Measurements from ENCODE around the gene CD63. TPM values are rescaled to one million over a fixed set of nuclear protein-coding genes. Genes with fewer than 3 reads are reported as not detected.

The CD63 gene
- total RNA-seq, 4 donors from 2014 or later, result 500 to 856 (median 792) TPM

- TF ChIP-seq EP300 (IDR thresholded peaks at IDR 0.05) (no peak), POLR2A (IDR thresholded peaks at IDR 0.05) (no peak), CTCF (IDR thresholded peaks at IDR 0.05) (no peak), POLR2AphosphoS5 (IDR thresholded peaks at IDR 0.05) (no peak)
- no peaks in the 10 kb centered on the region for H3K9me3 ChIP-seq
- H3K27ac ChIP-seq, result no peak overlapping the region
- ATAC-seq, result no peak
- peaks cover 0 to 16% (median 8%) of the 10 kb centered on the region in 3 donors for H3K4me1 ChIP-seq
- peaks cover 0 to 47% of the 10 kb centered on the region in 2 donors for H3K36me3 ChIP-seq
- no peaks in the 10 kb centered on the region for H3K27me3 ChIP-seq
- WGBS, 2 donors (ENCODE audit: low coverage in 1 of 2), result no CpG with 5 or more reads among the region's 20 CpGs
- H3K4me3 ChIP-seq, result no peak overlapping the region
Measured at GRCh38 chr12:55684761-55685370, 43.9 kb downstream of the CD63 start.

- Histone ChIP-seq H3K4me3 (no peak overlapping the region), H3K4me1 (peaks cover 0 to 16% (median 8%) of the 10 kb centered on the region in 3 donors), H3K27ac (no peak overlapping the region), H3K9me3 (no peaks in the 10 kb centered on the region), H3K36me3 (peaks cover 0 to 39% of the 10 kb centered on the region in 2 donors), H3K27me3 (no peaks in the 10 kb centered on the region)
- no peak for TF ChIP-seq CTCF (IDR thresholded peaks at IDR 0.05)
- no peak for TF ChIP-seq POLR2A (IDR thresholded peaks at IDR 0.05)
- no peak for TF ChIP-seq POLR2AphosphoS5 (IDR thresholded peaks at IDR 0.05)
- WGBS, 2 donors (ENCODE audit: low coverage in 1 of 2), result 83 to 90% methylated on average over 1 to 3 of the region's 7 CpGs
- no peak for ATAC-seq
Measured at GRCh38 chr12:55683676-55684075, 45.1 kb downstream of the CD63 start.

GRCh38 chr12:55682087-55682796, 46.6 kb downstream of the CD63 start:
- peaks cover 0 to 25% of the 10 kb centered on the region in 2 donors for H3K36me3 ChIP-seq
- no peak overlapping the region for H3K27ac ChIP-seq
- no peaks in the 10 kb centered on the region for H3K27me3 ChIP-seq
- 86 to 90% methylated on average over 4 to 7 of the region's 13 CpGs for WGBS, 2 donors (ENCODE audit: low coverage in 1 of 2)
- H3K9me3 ChIP-seq, result no peaks in the 10 kb centered on the region
- H3K4me1 ChIP-seq, result peaks cover 0 to 16% (median 8%) of the 10 kb centered on the region in 3 donors
- ATAC-seq, result no peak
- no peak for TF ChIP-seq POLR2A (IDR thresholded peaks at IDR 0.05)
- no peak for TF ChIP-seq POLR2AphosphoS5 (IDR thresholded peaks at IDR 0.05)
- TF ChIP-seq CTCF (IDR thresholded peaks at IDR 0.05), result no peak
- no peak for TF ChIP-seq EP300 (IDR thresholded peaks at IDR 0.05)
- H3K4me3 ChIP-seq, result no peak overlapping the region

GRCh38 chr12:55681142-55682077, 47.4 kb downstream of the CD63 start:
- no peaks in the 10 kb centered on the region for H3K27me3 ChIP-seq
- ATAC-seq, result peak; percentile 72
- peak overlapping the region in 1 of 2 donors; percentile 1 for H3K4me3 ChIP-seq
- H3K4me1 ChIP-seq, result peaks cover 0 to 16% (median 8%) of the 10 kb centered on the region in 3 donors
- WGBS, 2 donors (ENCODE audit: low coverage in 1 of 2), result 0 to 9% methylated on average over 3 to 5 of the region's 17 CpGs
- TF ChIP-seq CTCF (IDR thresholded peaks at IDR 0.05) (peak in 3 of 4 experiments; percentile 36 to 58 (median 52)), POLR2A (IDR thresholded peaks at IDR 0.05) (no peak), EP300 (IDR thresholded peaks at IDR 0.05) (no peak), POLR2AphosphoS5 (IDR thresholded peaks at IDR 0.05) (peak; percentile 82)
- peak overlapping the region in 3 of 4 donors; percentile 46 to 65 (median 47) for H3K27ac ChIP-seq
- H3K9me3 ChIP-seq, result no peaks in the 10 kb centered on the region
- peaks cover 0 to 17% of the 10 kb centered on the region in 2 donors for H3K36me3 ChIP-seq
